NCI-H1105 treated with DMSO at 0.1 percent for 48 hours (cell line): ENCODE measurements around the gene NOP14.
"Not testable (repeated sequence)": the region's sequence is repeated elsewhere in the genome, so short reads cannot be mapped to it uniquely, and the experiment has no call there.

Experiments
- DNase-seq: peaks from one replicate; lab custom pipeline; 2025; lab: John Stamatoyannopoulos, UW

Gene NOP14

DNA sequence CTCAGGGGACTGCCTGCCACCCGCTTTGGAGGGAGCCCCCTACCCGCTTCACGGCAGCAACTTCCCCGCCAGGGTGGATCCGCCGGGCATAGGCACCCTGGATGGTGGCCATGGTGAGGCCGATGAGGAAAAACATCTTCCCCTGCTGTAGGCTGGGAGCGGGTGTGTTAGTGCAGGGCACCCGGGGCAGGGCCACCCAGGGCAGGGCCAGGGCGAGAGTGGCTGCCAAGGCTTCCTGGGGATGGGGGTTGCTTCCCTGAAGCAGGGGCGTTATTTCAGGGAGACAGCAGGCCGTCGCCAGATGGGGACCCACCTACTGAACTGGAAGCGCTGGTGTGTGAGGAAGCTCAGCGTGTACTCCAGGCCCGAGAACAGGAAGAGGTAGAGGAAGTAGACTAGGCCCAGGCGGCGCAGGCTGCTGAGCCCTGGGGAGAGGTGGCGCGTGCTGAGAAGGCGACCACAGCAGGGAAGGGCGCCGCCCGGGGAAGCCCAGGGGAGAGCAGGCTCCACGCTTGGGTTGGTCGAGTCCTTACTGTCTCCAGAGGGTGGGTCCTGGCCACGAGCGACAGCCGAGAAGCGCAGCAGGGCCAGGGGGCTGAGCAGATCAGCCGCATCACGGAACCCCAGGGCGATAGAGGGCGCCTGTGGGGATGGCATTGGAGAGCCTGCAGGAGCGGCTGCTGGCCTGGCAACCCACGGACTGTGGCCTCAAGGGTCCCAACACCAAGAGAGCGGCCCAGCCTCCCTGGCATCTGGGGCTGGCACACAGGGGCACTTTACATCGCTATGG is 31.5 kb downstream of the NOP14 start:
- no peak for DNase-seq

DNA sequence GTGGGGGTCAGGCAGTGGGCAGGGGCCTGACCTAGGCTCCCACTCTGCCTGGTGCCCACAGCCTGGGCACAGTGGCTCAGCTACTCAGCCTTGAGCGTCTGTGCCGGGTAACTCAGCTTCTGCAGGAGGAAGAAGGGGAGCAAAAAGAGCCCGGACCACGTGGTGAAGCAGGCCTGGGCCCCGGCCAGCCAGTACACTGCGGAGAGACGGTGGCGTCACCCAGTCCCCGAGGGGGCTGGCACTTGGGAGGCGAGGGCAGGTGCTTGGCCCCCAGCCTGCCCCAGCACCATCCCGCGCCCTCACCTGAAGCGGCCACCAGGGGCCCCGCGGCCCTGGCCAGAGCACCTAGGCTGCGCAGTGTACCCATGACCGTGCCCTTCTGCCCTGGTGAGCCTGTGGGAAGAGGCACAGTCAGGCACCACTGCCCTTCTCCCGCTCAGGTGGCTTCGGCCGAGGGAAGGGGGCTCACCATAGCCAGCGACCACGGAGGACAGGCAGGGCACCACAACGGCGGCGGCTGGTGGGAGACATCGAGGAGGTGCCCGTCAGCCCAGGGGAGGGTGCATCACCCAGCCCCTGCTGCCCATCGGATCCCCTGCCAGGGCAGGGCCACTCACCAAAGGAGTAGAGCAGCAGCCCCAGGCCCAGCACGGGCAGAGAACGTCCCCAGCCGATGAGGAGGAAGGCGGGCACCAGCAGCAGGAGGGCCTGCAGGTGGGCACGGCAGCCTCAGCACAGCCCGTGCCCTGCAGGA is 32.3 kb downstream of the NOP14 start:
- no peak for DNase-seq

DNA sequence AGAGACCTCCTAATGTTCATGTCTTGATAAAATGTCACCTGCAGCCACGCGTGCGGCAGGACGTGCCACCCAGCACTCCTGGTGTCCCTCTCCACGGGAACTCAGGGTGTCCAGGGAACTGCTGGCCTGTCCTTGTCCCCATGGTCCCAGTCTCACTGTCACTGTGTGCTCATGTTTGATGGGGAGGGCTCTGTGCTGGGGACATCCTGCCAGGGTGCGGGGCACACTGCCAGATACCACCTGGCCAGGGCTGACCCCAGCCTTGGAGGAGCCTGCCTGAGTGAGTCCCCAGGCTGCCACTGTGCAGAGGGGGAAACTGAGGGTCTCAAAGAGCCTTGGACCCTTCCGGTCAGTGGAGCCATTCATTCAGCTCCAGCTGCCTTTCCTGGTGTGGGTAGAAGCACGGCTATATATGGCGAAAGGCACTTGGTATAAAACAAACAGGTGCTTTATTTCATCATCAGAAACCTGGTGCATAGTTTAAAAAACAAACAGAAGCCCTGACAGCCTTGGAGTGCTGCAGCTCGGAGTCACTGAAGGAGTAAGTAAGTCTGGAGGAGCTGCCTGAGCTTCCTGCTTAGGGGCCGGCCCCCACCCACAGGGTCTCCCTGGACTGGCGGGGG is 33.0 kb downstream of the NOP14 start:
- no peak for DNase-seq

DNA sequence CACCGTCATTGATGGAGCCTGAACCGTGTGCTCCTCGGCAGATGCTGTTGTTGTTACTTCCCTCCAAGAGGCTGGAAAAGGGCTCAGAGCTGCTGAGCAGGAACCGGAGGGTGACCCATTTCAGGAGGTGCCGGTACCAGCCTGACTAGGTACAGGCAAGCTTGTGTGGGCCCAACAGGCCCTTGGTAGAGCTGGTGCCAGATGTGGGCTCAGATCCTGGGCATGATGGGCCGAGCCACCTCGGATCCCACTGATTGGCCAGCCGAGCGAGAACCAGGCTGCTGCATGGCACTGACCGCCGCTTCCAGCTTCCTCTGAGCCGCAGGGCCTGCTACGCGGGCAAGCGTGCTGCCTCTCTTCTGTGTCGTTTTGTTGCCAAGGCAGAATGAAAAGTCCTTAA is 33.7 kb downstream of the NOP14 start:
- no peak for DNase-seq

DNA sequence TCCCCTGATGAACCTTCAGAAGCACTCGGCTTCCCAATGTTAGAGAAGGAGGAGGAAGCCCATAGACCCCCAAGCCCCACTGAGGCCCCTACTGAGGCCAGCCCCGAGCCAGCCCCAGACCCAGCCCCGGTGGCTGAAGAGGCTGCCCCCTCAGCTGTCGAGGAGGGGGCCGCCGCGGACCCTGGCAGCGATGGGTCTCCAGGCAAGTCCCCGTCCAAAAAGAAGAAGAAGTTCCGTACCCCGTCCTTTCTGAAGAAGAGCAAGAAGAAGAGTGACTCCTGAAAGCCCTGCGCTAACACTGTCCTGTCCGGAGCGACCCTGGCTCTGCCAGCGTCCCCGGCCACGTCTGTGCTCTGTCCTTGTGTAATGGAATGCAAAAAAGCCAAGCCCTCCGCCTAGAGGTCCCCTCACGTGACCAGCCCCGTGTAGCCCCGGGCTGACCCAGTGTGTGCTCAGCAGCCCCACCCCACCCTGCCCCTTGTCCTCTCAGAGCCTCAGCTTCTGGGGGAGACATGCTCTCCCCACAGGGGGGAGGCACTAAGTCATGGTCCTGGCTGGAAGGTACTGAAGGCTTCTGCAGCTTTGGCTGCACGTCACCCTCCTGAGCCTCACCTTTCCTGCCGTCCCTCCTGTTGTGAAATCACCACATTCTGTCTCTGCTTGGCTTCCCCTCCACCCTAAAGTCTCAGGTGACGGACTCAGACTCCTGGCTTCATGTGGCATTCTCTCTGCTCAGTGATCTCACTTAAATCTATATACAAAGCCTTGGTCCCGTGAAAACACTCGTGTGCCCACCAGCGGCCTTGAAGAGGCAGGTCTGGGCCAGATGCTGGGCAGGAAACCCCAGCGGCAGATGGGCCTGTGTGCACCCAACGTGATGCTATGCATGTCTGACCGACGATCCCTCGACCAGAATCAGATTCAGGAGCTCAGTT is 34.7 kb downstream of the NOP14 start:
- no peak for DNase-seq

DNA sequence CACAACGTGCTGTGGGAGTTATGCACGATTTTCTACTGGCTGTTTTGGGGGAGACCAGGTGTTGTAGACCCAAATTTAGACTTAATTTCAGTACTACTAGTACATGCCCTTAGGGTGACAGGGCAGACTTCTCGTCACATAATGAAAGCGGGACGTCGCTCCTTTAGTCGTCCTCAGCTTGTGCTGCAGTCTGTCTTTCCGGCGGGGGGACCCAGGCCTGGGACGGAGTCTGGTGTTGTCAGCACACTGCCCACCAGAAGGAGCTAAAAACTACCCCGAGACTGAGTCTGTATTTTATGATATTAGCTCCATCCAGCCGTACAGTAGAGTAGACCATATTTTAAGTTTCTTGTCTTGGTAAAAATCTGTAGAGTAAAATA is 35.5 kb downstream of the NOP14 start:
- DNase-seq = no peak

DNA sequence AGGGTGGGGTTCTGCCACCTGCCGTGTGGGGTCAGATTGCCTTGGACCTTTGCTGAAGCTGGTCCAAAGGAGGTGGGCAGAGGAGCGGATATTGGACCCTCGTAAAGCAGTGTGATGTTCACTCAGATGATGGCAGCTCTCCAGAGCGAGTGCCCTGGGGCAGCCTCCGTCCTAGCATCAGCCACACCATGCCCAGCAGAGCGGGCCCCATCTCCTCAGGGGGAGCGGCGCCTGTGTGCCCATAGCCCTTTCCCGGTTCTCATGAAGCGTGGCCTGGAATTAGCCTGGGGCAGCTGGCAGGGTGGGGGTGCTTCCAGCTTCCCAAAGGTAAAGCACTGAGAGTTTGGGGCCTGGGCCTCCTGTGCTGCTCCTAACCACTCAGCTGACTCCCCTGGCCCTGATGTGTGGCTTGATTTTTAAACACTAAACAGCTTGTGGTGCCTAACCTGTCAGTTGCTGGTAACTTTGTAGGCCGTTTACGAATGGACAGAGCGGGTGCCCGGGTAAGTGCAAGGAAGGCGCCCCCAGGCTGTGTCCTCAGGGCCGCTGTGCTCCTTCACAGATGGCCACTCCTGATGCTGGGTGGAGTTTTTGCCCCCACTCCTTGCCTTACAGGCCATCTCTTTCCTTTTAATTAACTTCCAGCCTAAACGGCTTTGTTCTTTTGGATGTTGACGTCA is 36.0 kb downstream of the NOP14 start:
- DNase-seq = no peak

DNA sequence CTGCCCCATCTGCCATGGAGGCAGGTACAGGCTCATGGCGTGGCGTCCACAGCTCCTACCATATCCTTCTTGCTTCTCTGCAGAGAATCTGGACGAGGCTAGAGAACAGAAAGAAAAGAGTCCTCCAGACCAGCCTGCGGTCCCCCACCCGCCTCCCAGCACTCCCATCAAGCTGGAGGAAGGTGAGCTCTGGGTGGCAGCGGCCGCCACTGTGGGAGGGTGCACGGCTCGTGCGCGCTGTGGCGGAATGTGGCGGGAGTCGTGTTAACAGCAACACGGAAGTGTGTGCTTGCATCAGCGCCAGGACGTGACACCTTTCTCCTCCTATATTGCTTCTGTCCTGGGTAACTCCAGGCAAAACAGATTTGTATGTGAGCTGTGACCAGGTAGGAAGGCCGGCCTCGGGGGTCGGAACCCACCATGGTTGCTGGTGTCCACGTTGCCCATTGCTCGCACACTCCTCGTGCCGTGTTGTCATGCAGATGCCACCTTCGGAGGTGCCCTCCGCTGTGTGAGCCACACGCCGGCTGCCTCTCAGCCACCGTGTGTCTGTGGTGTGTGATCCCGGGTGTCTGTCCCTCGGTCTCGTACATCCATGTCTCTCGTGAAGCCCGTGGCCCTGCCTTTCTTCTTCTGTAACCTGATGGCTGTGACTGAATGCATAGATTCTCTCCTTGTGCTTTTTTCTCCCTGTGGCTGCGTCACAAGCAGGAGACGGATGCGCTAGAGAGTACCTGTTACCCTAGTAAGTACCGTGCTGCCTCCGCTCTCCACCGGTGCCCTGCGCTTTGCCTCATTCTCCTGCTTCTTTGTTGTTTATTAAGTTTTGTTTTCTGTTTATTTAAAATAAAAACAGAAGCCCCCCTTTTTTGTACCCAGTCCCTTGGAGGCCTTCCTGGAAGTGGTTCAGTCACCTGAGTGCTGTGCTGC is 37.0 kb downstream of the NOP14 start:
- no peak for DNase-seq

DNA sequence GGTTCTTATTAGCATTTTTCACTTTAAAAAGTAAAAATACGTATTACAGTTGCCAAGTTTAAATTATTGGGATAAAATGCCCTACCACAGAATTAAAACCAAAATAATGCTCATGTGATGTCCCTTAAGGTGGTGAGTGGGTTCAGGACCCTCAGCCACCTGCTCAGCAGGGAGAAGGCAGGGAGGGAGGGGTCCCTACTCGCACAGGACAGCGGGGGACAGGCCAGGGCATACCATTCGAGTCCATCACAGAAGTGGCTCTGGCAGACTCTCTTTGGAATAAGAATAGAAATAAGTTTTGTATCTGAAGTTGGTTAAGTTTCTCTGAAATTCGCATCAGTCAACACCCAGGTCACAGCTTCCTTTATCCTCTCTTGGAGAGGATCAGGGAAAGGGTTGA is 37.7 kb downstream of the NOP14 start:
- no peak for DNase-seq

DNA sequence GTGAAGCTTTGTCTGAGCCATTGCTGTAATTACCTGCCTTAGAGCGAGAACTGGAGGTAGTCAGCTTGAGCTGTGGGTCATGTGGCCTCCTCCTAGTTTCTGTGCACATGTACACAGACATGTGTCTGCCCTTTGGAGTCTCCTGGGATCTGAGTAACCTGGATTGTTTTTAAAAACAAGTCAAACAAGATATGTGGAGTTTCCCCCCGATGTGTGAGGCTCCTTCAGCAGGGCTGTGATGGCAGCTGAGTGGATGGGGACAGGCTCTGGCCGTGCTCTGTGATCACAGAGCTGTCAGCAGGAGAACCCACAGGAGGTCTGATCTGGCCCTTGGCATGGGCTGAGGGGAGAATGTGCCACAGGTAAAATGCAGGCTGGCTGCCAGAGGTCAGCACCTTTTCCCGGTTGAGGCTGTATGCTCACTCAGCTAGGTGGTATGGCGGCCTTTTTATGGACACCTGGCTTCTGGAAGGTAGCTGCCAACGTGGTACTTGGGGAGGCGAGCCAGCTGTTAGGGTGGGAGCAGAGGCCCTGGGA is 38.4 kb downstream of the NOP14 start:
- no peak for DNase-seq

DNA sequence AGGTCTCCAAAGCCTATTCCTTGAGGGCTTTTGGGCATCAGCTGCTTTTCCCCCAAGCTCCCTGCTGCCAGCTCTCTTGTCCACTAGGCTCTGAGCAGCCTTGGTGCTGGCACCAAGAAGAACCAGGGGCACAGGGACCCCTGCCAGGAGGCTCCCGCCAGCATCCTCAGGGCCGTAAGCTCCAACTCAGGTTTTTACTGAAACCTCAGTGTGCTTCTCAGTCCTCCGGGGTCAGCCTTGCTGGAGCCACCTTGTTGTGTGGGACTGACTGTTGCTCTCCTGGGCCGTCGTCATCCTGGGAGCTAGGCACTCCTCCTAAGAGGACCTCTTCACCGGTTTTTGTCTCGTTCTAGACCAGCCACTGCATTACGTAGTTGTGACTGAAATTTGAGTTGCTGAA is 38.9 kb downstream of the NOP14 start:
- no peak for DNase-seq

DNA sequence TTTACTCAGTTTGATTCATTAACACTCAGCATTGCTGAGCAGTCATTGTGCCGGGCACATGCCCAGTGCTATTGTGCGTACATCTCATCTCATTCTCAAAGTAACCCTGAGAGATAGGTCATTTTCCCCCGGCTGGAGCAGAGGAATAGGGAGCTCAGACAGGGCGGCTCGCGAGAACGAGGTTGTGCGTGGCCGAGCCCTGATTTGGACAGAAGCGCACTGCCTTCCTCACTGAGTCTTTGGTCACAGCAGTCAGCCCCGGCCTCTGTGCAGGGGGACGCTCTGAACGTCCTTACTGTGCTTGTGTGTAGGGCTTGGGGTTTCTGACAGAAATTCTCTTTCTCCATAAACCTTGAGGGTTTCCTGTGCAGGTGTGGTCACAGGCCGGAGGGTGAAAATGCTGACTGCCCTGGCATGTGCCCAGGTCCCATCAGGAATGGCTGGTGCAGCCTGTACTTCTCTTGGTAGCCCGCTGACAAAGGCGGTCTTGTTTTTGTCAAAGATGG is 39.5 kb downstream of the NOP14 start:
- DNase-seq = no peak

DNA sequence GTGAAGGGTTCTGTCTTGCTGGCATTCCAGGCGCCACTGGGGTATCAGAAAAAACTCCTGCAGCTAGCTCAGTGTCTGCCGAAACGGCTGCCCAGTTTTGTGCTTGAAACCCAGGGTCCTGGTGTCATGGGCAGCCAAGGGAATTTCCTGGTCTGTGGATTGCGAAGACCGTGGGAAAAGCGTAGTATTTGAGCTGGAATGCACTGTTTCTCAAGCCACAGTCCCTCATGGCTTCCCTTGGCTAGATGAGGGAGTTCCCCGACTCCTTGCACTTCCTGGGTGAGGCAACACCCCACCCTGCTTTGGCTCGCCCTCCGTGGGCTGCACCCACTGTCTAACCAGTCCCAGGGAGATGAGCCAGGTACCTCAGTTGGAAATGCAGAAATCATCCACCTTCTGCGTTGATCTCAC is 40.1 kb downstream of the NOP14 start:
- no peak for DNase-seq

DNA sequence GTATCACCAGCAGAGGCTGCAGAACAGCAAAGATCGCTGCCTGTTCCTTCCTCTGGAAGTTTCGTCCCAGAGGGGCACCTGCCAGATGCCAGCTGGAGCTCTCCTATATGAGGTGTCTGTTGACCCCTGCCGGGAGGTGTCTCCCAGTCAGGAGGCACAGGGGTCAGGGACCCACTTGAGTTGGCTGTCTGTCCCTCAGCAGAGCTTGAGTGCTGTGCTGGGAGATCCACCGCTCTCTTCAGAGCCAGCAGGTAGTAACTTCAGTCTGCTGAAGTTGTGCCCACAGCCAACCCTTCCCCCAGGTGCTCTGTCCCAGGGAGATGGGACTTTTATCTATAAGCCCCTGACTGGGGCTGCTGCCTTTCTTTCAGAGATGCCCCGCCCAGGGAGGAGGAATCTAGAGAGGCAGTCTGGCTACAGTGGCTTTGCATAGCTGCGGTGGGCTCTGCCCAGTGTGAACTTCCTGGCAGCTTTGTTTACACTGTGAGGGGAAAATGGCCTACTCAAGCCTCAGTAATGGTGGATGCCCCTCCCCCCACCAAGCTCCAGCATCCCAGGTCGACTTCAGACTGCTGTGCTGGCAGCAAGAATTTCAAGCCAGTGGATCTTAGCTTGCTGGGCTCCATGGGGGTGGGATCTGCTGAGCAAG is 40.6 kb downstream of the NOP14 start:
- not testable (repeated sequence) for DNase-seq

DNA sequence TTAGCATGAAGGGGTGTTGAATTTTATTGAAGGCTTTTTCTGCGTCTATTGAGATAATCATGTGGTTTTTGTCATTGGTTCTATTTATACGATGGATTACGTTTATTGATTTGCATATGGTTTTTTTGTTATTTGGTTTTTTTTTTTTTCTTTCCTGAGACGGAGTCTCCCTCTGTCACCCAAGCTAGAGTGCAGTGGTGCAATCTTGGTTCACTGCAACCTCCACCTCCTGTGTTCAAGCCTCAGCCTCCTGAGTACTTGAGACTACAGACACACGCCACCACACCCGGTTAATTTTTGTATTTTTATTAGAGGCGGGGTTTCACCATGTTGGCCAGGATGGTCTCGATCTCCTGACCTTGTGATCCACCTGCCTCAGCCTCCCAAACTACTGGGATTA is 44.5 kb downstream of the NOP14 start:
- not testable (repeated sequence) for DNase-seq

DNA sequence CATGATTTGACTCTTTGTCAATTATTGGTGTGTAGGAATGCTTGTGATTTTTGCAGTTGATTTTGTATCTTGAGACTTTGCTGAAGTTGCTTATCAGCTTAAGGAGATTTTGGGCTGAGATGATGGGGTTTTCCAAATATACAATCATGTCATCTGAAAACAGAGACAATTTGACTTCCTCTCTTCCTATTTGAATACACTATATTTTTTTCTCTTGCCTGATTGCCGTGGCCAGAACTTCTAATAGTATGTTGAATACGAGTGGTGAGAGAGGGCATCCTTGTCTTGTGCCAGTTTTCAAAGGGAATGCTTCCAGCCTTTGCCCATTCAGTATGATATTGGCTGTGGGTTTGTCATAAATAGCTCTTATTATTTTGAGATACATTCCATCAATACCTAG is 44.9 kb downstream of the NOP14 start:
- DNase-seq = not testable (repeated sequence)

DNA sequence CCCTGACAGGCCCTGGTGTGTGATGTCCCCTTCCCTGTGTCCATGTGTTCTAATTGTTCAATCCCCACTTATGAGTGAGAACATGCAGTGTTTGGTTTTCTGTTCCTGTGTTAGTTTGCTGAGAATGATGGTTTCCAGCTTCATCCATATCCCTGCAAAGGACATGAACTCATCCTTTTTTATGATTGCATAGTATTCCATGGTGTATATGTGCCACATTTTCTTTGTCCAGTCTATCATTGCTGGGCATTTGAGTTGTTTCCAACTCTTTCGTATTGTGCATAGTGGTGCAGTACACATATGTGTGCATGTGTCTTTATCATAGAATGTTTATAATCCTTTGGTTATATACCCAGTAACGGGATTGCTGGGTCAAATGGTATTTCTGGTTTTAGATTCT is 46.5 kb downstream of the NOP14 start:
- DNase-seq = not testable (repeated sequence)

DNA sequence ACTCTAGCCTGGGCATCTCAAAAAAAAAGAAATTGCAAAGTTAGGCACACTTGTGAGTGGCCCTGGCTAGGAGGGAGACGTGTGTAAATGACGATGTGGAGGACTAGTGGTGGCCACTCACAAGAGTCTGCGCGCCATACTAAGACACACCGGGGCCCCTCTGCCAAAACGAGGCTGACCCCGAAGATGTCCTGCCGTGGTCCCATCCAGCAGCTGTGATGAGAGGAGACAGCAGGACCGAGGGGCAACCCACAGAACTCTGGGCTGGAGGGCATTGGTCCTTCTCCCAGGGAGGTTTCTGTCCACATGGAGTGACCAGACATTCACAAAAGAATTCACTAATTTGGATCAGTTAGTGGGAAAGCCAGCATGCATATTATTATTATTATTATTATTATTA is 47.4 kb downstream of the NOP14 start:
- no peak for DNase-seq
